Esophagus (tissue), 2 donors: ENCODE results near the gene KIF11. TPM values are rescaled to one million over a fixed set of nuclear protein-coding genes. Genes with fewer than 3 reads are reported as not detected.

Source experiments
- H3K27ac ChIP-seq, 2 donors: one replicate each; pipeline ENCODE4 v1.5.1; 2013; ENCODE audit warnings: low read depth in 2 of 2, mild to moderate bottlenecking in 2 of 2, inconsistent platforms in 1 of 2, low read length in 1 of 2, moderate library complexity in 1 of 2
- H3K27me3 ChIP-seq, 2 donors: one replicate each; pipeline ENCODE4 v1.6.1; 2013; ENCODE audit warnings: low read length in 2 of 2, control low read depth in 1 of 2, mild to moderate bottlenecking in 1 of 2; ENCODE audit not compliant: insufficient read depth in 2 of 2, control insufficient read depth in 1 of 2
- H3K36me3 ChIP-seq, 2 donors: one replicate each; pipeline ENCODE4 v1.6.1; 2013; ENCODE audit warnings: low read length in 1 of 2; ENCODE audit not compliant: control insufficient read depth in 2 of 2, insufficient read depth in 2 of 2
- H3K4me1 ChIP-seq, 2 donors: one replicate each; pipeline ENCODE4 v1.6.1; 2013; ENCODE audit warnings: low read length in 1 of 2; ENCODE audit not compliant: control insufficient read depth in 2 of 2, insufficient read depth in 2 of 2
- H3K4me3 ChIP-seq, 2 donors: one replicate each; pipeline ENCODE4 v1.5.1; 2013; ENCODE audit warnings: low read length in 2 of 2, mild to moderate bottlenecking in 2 of 2, low read depth in 1 of 2, moderate library complexity in 1 of 2
- H3K9me3 ChIP-seq, 2 donors: one replicate each; pipeline ENCODE4 v1.6.1; 2013; ENCODE audit warnings: mild to moderate bottlenecking in 2 of 2, low read depth in 1 of 2, low read length in 1 of 2, moderate library complexity in 1 of 2; ENCODE audit not compliant: control insufficient read depth in 2 of 2, insufficient read depth in 1 of 2
- WGBS, 2 donors: extraction: QIAGEN DNeasy Blood & Tissue Kit; methylation state at CpG; one replicate each; pipeline ENCODE4 v1.1.7; 2013; 5-methylcytosine and 5-hydroxymethylcytosine counted together
- polyA plus RNA-seq, 2 donors: library from polyadenylated mRNA; stranded (reverse); fragments of 200-250 nt; gene quantifications; one replicate each; pipeline ENCODE4 v1.2.3, GENCODE V29; 2013
- donor health status: healthy with polysubstance abuse.
- donor health status: Bipolar disorder and iron deficiency.

KIF11 gene
- polyA plus RNA-seq, 2 donors = 4.1 to 7.1 TPM

GRCh38 chr10:92697663-92698511 lies 105.0 kb downstream of the KIF11 start:
- Histone ChIP-seq H3K27me3 (peaks cover 0 to 6% of the 10 kb centered on the region in 2 donors), H3K4me3 (no peak overlapping the region), H3K27ac (no peak overlapping the region), H3K9me3 (no peaks in the 10 kb centered on the region), H3K36me3 (no peaks in the 10 kb centered on the region), H3K4me1 (no peaks in the 10 kb centered on the region)
- 56 to 69% methylated on average over 7 of the region's 7 CpGs for WGBS, 2 donors

- peak overlapping the region in 1 of 2 donors; percentile 6 for H3K27ac ChIP-seq
- peaks cover 0 to 6% of the 10 kb centered on the region in 2 donors for H3K27me3 ChIP-seq
- H3K36me3 ChIP-seq = no peaks in the 10 kb centered on the region
- H3K4me1 ChIP-seq = no peaks in the 10 kb centered on the region
- WGBS, 2 donors = 5 to 6% methylated on average over 3 of the region's 3 CpGs
- H3K4me3 ChIP-seq = peak overlapping the region; percentile 3 to 12
- H3K9me3 ChIP-seq = no peaks in the 10 kb centered on the region
Measured at GRCh38 chr10:92699193-92699517, 106.2 kb downstream of the KIF11 start.

- peak overlapping the region; percentile 3 to 12 for H3K4me3 ChIP-seq
- H3K9me3 ChIP-seq = no peaks in the 10 kb centered on the region
- H3K27me3 ChIP-seq = peaks cover 0 to 6% of the 10 kb centered on the region in 2 donors
- no peaks in the 10 kb centered on the region for H3K4me1 ChIP-seq
- peak overlapping the region; percentile 4 to 6 for H3K27ac ChIP-seq
- WGBS, 2 donors = 1 to 3% methylated on average over 32 of the region's 32 CpGs
- H3K36me3 ChIP-seq = no peaks in the 10 kb centered on the region
Measured at GRCh38 chr10:92699518-92700381, 106.8 kb downstream of the KIF11 start.

- H3K9me3 ChIP-seq = no peaks in the 10 kb centered on the region
- H3K27me3 ChIP-seq = peaks cover 0 to 2% of the 10 kb centered on the region in 2 donors
- H3K27ac ChIP-seq = no peak overlapping the region
- H3K4me1 ChIP-seq = no peaks in the 10 kb centered on the region
- no peak overlapping the region for H3K4me3 ChIP-seq
- no peaks in the 10 kb centered on the region for H3K36me3 ChIP-seq
- WGBS, 2 donors = 68 to 71% methylated on average over 4 of the region's 4 CpGs
Measured at GRCh38 chr10:92702301-92702916, 109.5 kb downstream of the KIF11 start.

Other genes starting within 250 kb of the KIF11 start
- 10 to 100 TPM; 10.2 to 11.6 TPM for gene IDE, start 19.0 kb upstream of the KIF11 start, polyA plus RNA-seq
- 1 to 10 TPM; 2.1 to 3.4 TPM for gene HHEX, start 96.8 kb downstream of the KIF11 start, polyA plus RNA-seq